GM23338 (cell line): ENCODE measurements around the gene GABBR1. TPM values are rescaled to one million over a fixed set of nuclear protein-coding genes. Genes with fewer than 3 reads are reported as not detected.

Experiments
- ATAC-seq: fragments of 200-7000 bp; cut with Tn5 transposase; 3 replicates; pipeline ENCODE4 v1.9.1; 2020
- DNase-seq: peaks from one replicate; pipeline ENCODE4 v3.0.0-alpha.2; 2015; ENCODE audit warnings: low spot score
- H2AFZ ChIP-seq: fragments of 200-600 bp; sonication (generic); 2 replicates; pipeline ENCODE4 v1.8.0; 2016; ENCODE audit warnings: antibody characterized with exemption, mild to moderate bottlenecking, moderate library complexity
- H3F3A ChIP-seq: fragments of 200-600 bp; sonication (generic); replicated peaks from 2 replicates; pipeline ENCODE4 v1.8.0; 2017; ENCODE audit warnings: antibody characterized with exemption, mixed run types, low read depth
- H3K27ac ChIP-seq: fragments of 200-600 bp; sonication (generic); 2 replicates; pipeline ENCODE4 v1.6.1; 2016; ENCODE audit warnings: low read depth
- H3K27me3 ChIP-seq: fragments of 200-600 bp; sonication (generic); 2 replicates; pipeline ENCODE4 v1.8.0; 2016; ENCODE audit warnings: mild to moderate bottlenecking, mixed run types, moderate library complexity; ENCODE audit not compliant: insufficient read depth
- H3K36me3 ChIP-seq: fragments of 200-600 bp; sonication (generic); 2 replicates; pipeline ENCODE4 v1.8.0; 2016; ENCODE audit warnings: mild to moderate bottlenecking; ENCODE audit not compliant: insufficient read depth
- H3K4me1 ChIP-seq: fragments of 200-600 bp; sonication (generic); 2 replicates; pipeline ENCODE4 v1.8.0; 2016; ENCODE audit warnings: mild to moderate bottlenecking, moderate library complexity; ENCODE audit not compliant: insufficient read depth
- H3K4me2 ChIP-seq: fragments of 200-600 bp; sonication (generic); 2 replicates; pipeline ENCODE4 v1.7.1; 2017; ENCODE audit warnings: mixed run types
- H3K4me3 ChIP-seq: fragments of 200-600 bp; sonication (generic); 2 replicates; pipeline ENCODE4 v1.6.1; 2016; ENCODE audit warnings: mixed run types
- H3K79me2 ChIP-seq: fragments of 200-600 bp; sonication (generic); replicated peaks from 2 replicates; pipeline ENCODE4 v1.8.0; 2017; ENCODE audit warnings: mild to moderate bottlenecking; ENCODE audit not compliant: insufficient read depth
- H3K9me2 ChIP-seq: fragments of 200-600 bp; sonication (generic); 2 replicates; pipeline ENCODE4 v1.8.0; 2017; ENCODE audit not compliant: insufficient read depth
- H4K20me1 ChIP-seq: fragments of 200-600 bp; sonication (generic); replicated peaks from 2 replicates; pipeline ENCODE4 v1.8.0; 2017; ENCODE audit warnings: mild to moderate bottlenecking; ENCODE audit not compliant: insufficient read depth
- H3K27ac Mint-ChIP-seq: 2 replicates; pipeline ENCODE4 v1.8.0; 2020; ENCODE audit warnings: inconsistent platforms, mild to moderate bottlenecking, moderate library complexity, mixed read lengths
- H3K27me3 Mint-ChIP-seq: 3 replicates; pipeline ENCODE4 v1.8.0; 2022; ENCODE audit warnings: low read depth, mild to moderate bottlenecking, moderate library complexity, mixed read lengths, inconsistent platforms; ENCODE audit not compliant: insufficient read depth, poor library complexity
- H3K36me3 Mint-ChIP-seq: 3 replicates; pipeline ENCODE4 v1.8.0; 2021; ENCODE audit warnings: low read depth, mild to moderate bottlenecking, inconsistent platforms, moderate library complexity, mixed read lengths
- H3K4me1 Mint-ChIP-seq: 3 replicates; pipeline ENCODE4 v1.8.0; 2020; ENCODE audit warnings: mild to moderate bottlenecking, inconsistent platforms, mixed read lengths
- H3K4me3 Mint-ChIP-seq: 3 replicates; pipeline ENCODE4 v1.8.0; 2021; ENCODE audit warnings: moderate library complexity, mild to moderate bottlenecking, inconsistent platforms, mixed read lengths
- H3K9me3 Mint-ChIP-seq: 3 replicates; pipeline ENCODE4 v1.8.0; 2020; ENCODE audit warnings: moderate library complexity, mild to moderate bottlenecking, inconsistent platforms, mixed read lengths
- ETS1 ChIP-seq: IDR thresholded peaks from 2 replicates; pipeline ENCODE4 v1.6.1; 2016; ENCODE audit warnings: antibody characterized with exemption
- EZH2 ChIP-seq: fragments of 200-600 bp; sonication (generic); IDR thresholded peaks from one replicate; pipeline ENCODE4 v1.8.0; 2017; ENCODE audit warnings: antibody characterized with exemption, mild to moderate bottlenecking, low read depth; ENCODE audit not compliant: unreplicated experiment
- NANOG ChIP-seq: IDR thresholded peaks from 2 replicates; pipeline ENCODE4 v1.6.1; 2016; ENCODE audit warnings: antibody characterized with exemption, borderline replicate concordance
- REST ChIP-seq: IDR thresholded peaks from one replicate; pipeline ENCODE4 v1.6.1; 2018; ENCODE audit warnings: antibody characterized with exemption; ENCODE audit not compliant: unreplicated experiment
- STAT1 ChIP-seq: IDR thresholded peaks from one replicate; pipeline ENCODE4 v1.6.1; 2016; ENCODE audit warnings: antibody characterized with exemption; ENCODE audit not compliant: unreplicated experiment
- polyA plus RNA-seq: library from polyadenylated mRNA; unstranded; fragments of >200 nt; fragmentation: Nextera tagmentation; extraction: Ambion mirVana; gene quantifications from 2 replicates; pipeline ENCODE4 v1.2.1, GENCODE V29; 2016
- total RNA-seq: library from RNA; depleted of rRNA; stranded (reverse); fragments of >200 nt; shearing (Covaris generic); gene quantifications from 2 replicates; pipeline ENCODE4 v1.2.3, GENCODE V29; 2014

The GABBR1 gene
- total and polyA plus RNA-seq, 2 experiments from 2014 or later, result 42.8 to 78.9 TPM

GRCh38 chr6:29665942-29666825 is 33.2 kb upstream of the GABBR1 start:
- H3K27ac Mint-ChIP-seq, result peak overlapping the region; percentile 94

GRCh38 chr6:29663300-29664042 is 30.5 kb upstream of the GABBR1 start:
- Mint-ChIP-seq H3K4me1 (peaks cover 60% of the 10 kb centered on the region), H3K27ac (peak overlapping the region; percentile 82), H3K36me3 (peaks cover 4% of the 10 kb centered on the region; the same call in 1 of the 3 replicates), H3K27me3 (peaks cover 22% of the 10 kb centered on the region), H3K9me3 (no peaks in the 10 kb centered on the region), H3K4me3 (no peak overlapping the region)
- Histone ChIP-seq H3F3A (peaks cover 13% of the 10 kb centered on the region), H3K79me2 (no peaks in the 10 kb centered on the region), H3K4me2 (0 out of 2 replicates have a peak overlapping the region, but pooled peaks have one; percentile 3), H3K4me3 (no peak overlapping the region), H4K20me1 (no peaks in the 10 kb centered on the region), H3K36me3 (no peaks in the 10 kb centered on the region), H3K9me2 (no peaks in the 10 kb centered on the region), H3K27ac (peak overlapping the region; percentile 98), H3K27me3 (no peaks in the 10 kb centered on the region), H3K4me1 (peaks cover 36% of the 10 kb centered on the region), H2AFZ (no peak overlapping the region)
- ATAC-seq (no peak), DNase-seq (peak; percentile 55)
- TF ChIP-seq NANOG (no peak), REST (no peak), EZH2 (no peak), ETS1 (no peak)

More at GRCh38 chr6:29665942-29666825, 33.2 kb upstream of the GABBR1 start:
- peaks cover 15% of the 10 kb centered on the region for H3F3A ChIP-seq
- H3K4me3 ChIP-seq, result peak overlapping the region; percentile 10
- peaks cover 18% of the 10 kb centered on the region for H3K27me3 Mint-ChIP-seq
- H3K4me3 Mint-ChIP-seq, result peak overlapping the region; percentile 26; the same call in 1 of the 3 replicates
- no peaks in the 10 kb centered on the region for H3K36me3 ChIP-seq
- H3K4me1 ChIP-seq, result peaks cover 39% of the 10 kb centered on the region
- peaks cover 55% of the 10 kb centered on the region for H3K4me1 Mint-ChIP-seq
- peak overlapping the region; percentile 97 for H3K27ac ChIP-seq
- TF ChIP-seq STAT1 (no peak), REST (no peak)
- H3K9me2 ChIP-seq, result no peaks in the 10 kb centered on the region
- no peaks in the 10 kb centered on the region; the same call in 2 of the 3 replicates for H3K36me3 Mint-ChIP-seq
- H3K27me3 ChIP-seq, result no peaks in the 10 kb centered on the region
- peak overlapping the region; percentile 21 for H3K4me2 ChIP-seq
- no peaks in the 10 kb centered on the region for H3K79me2 ChIP-seq
- H4K20me1 ChIP-seq, result no peaks in the 10 kb centered on the region
- H2AFZ ChIP-seq, result no peak overlapping the region
- H3K9me3 Mint-ChIP-seq, result no peaks in the 10 kb centered on the region
- peak; percentile 45 for DNase-seq
- ATAC-seq, result peak; percentile 5; the same call in 2 of the 3 replicates
